GM12801 (cell line): ENCODE results near the gene GPC5.

ENCODE experiments used
- CTCF ChIP-seq: IDR thresholded peaks from one replicate; pipeline ENCODE4 v1.5.1; 2011; ENCODE audit warnings: control low read depth; ENCODE audit not compliant: insufficient read length; ENCODE audit errors: extremely low read depth

GPC5 gene

GRCh38 chr13:91922969-91923592 is 524.7 kb downstream of the GPC5 start:
- TF ChIP-seq CTCF: no peak

- TF ChIP-seq CTCF: no peak
These were observed 532.3 kb downstream of the GPC5 start for GRCh38 chr13:91930687-91931086.

GRCh38 chr13:91934354-91934753 is 535.9 kb downstream of the GPC5 start:
- no peak for TF ChIP-seq CTCF

- TF ChIP-seq CTCF: no peak
These were observed 548.2 kb downstream of the GPC5 start for GRCh38 chr13:91946498-91947070.

GRCh38 chr13:91948736-91949135 is 550.3 kb downstream of the GPC5 start:
- no peak for TF ChIP-seq CTCF

- no peak for TF ChIP-seq CTCF
These were observed 552.4 kb downstream of the GPC5 start for GRCh38 chr13:91950803-91951202.

GRCh38 chr13:91955546-91956355 is 557.3 kb downstream of the GPC5 start:
- no peak for TF ChIP-seq CTCF
